DMS53 (cell line): Measurements from ENCODE around the gene ZNF407.
"Not testable (repeated sequence)": the region's sequence is repeated elsewhere in the genome, so short reads cannot be mapped to it uniquely, and the experiment has no call there.

Source experiments
- DNase-seq: peaks from one replicate; lab custom pipeline; 2025; lab: John Stamatoyannopoulos, UW

The ZNF407 gene

GRCh38 chr18:75101916-75102315 is 504.2 kb downstream of the ZNF407 start:
- DNase-seq = no peak

DNA sequence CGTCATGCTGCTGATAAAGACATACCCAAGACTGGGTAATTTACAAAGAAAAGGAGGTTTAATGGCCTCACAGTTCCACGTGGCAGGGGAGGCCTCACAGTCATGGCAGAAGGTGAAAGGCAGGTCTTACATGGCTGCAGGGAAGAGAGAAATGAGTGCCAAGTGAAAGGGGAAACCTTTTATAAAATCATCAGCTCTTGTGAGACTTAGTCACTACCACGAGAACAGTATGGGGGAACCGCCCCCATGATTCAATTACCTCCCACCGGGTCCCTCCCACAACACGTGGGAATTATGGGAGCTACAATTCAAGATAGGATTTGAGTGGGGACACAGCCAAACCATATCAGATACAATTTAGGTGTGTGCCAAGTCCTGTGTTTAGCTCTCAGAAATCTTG is 506.4 kb downstream of the ZNF407 start:
- DNase-seq = not testable (repeated sequence)

- peak; percentile 25 for DNase-seq
Observed at GRCh38 chr18:75104483-75104882, 506.8 kb downstream of the ZNF407 start.

- no peak for DNase-seq
Observed at GRCh38 chr18:75105551-75106254, 508.0 kb downstream of the ZNF407 start.

- no peak for DNase-seq
Observed at GRCh38 chr18:75106746-75107145, 509.1 kb downstream of the ZNF407 start.

GRCh38 chr18:75107196-75107930 is 509.7 kb downstream of the ZNF407 start:
- DNase-seq = no peak

DNA sequence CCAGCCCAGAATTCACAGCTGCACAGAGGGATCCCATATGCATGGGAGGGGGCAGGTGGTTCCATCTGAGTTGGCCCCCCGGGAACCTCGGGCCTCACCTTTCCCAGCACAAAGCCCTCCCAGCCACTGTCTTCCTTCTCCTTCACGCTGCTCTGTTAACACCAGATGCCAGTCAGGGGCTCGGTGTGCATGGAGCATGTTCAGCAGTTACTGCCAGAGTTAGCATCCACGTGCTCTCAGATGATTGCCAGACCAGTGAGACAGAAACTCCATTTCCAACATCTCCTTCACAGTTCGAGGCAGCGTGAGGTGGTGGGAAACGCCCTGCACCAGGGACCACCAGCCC is 510.2 kb downstream of the ZNF407 start:
- no peak for DNase-seq

DNA sequence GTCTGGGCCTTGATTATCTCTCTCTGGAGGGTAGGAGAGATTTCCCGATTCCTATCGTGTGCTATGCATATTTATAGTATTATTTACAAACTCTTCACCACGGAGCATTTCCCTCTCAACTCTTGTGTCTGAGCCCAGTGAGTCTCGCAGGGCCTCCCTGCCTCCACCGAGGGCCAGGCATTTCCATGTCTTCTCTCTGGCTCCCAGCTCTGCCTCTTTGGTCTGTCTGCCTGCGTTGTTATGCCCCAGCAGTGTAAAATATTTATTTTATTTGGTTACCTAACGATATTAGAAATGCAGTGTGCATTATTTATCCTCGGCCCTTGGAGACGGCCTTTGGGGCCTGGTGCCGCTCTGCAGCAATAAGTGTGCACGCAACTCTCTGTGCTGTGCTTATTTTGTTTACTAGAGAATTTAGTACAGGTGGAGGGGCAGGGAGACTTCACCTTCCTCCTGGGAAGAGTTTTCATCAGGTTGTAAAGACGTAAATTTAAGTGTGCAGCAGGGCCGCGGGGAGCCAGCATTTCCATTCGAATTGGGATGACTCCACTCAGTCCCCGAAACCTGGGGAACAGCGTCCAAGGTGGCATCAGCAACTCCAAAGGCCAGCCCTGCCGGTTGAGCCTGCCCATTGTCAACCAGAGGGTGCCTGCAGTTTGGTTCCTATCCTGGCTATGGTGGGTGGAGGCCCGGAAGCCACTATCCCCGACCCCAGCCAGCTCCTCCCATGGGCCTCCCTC is 511.1 kb downstream of the ZNF407 start:
- no peak for DNase-seq

- DNase-seq = no peak
Observed at GRCh38 chr18:75109319-75109691, 511.6 kb downstream of the ZNF407 start.

GRCh38 chr18:75109819-75110218 is 512.1 kb downstream of the ZNF407 start:
- no peak for DNase-seq

DNA sequence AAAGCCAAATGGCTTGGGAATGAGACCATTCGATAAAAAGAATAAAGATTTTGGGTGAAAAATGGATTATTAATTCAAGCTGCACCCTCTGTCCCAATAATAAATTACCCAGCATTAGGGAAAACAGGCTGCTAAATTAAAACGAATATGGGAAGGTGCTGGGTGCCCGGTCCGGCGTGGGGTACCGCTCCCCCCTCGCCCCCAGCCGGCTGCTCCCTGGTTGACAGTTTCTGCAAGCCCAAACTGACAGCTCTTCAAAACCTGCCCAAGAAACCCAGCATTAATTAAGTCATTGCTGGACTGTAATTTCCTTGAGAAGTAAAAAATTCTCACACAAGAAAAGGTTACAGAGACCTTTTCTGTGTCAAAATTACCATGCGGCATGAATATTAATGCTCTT is 512.6 kb downstream of the ZNF407 start:
- DNase-seq = no peak

GRCh38 chr18:75110846-75111415 is 513.3 kb downstream of the ZNF407 start:
- no peak for DNase-seq

DNA sequence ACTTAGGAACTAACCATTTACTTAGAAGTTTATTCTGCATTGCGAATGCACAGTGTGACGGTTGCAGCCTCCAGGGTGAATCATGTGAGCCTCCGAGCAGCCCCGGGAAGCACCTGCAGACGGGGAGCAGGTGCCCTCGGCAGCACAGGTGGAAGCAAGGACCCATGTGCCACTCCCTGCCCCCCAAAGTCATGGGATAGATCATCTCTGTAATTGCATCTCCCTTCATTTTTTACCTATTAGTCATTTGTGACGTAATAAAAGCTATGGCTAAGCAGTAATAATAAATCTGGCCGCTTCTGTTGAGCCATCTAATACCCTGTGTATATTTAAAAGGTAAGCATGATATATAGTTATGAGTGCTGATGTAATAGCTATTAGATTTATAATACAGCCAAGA is 514.1 kb downstream of the ZNF407 start:
- no peak for DNase-seq

DNA sequence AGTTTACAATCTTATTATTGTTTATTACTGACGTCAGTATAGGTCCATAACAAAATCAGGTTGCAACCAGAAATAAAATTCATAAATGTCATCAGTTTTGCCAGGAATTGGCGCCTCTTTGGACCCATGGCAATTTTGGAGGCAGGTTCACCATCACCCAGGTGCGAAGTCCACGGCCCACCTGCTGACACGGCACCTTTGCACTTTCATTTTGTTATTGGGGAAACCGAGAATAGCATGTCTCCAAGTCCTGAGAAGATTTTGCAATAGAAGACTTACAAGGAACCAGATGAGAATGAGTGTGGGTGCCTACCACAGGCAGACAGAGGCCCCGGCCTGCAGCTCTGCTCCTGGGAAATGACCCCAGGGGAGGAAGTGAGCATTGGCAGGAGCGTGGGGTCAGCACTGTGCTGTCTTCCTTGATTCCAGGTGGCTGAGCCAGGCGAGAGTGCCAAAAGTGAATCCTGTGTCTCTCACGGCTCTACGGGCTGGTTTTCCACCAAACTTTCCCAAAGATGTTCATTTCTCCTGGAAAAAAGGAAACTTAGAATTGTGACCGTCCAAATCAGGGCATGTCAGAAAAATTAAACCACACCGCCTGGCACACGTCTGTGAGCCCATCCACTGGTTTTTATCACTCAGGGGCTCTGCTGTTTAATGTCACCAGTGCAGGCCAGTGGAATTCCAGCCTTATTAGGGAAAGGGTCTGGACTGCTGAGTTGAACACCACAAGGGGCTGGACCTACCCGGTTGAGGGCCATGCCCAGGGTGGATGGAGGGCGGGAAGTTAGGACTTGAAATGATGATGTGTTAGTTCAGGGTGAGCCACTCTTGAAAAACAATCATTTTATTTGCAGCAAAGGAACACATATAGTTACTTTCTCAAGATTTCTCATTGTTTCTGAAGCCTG is 514.8 kb downstream of the ZNF407 start:
- no peak for DNase-seq

- DNase-seq = no peak
Observed at GRCh38 chr18:75113455-75113854, 515.8 kb downstream of the ZNF407 start.

DNA sequence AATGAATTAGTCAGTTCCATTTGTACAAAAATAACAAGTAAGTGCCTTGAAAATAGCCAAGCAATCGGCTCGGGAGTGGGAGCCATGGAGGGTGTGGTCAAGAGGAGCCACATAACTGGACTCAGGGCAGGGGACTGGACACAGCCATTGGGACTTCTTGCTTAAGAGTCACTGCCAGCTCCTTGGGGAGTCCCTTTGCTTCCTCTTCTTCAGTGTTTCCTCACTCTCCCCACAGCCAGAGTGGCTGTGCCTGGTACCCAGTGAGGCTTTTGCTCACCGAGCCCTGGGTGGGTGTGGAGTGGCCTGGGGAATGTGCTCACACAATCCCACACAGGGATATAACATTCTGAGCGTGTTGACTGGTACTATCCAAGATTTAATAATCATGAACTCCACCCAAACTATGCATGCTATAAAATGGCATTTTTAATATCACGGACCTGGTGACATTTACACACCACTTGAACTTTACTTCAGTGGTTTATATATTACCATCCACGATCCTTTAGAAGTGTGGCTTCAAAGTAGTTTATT is 516.6 kb downstream of the ZNF407 start:
- DNase-seq = no peak
